ENCODE results near the gene UBE2F.

DNA sequence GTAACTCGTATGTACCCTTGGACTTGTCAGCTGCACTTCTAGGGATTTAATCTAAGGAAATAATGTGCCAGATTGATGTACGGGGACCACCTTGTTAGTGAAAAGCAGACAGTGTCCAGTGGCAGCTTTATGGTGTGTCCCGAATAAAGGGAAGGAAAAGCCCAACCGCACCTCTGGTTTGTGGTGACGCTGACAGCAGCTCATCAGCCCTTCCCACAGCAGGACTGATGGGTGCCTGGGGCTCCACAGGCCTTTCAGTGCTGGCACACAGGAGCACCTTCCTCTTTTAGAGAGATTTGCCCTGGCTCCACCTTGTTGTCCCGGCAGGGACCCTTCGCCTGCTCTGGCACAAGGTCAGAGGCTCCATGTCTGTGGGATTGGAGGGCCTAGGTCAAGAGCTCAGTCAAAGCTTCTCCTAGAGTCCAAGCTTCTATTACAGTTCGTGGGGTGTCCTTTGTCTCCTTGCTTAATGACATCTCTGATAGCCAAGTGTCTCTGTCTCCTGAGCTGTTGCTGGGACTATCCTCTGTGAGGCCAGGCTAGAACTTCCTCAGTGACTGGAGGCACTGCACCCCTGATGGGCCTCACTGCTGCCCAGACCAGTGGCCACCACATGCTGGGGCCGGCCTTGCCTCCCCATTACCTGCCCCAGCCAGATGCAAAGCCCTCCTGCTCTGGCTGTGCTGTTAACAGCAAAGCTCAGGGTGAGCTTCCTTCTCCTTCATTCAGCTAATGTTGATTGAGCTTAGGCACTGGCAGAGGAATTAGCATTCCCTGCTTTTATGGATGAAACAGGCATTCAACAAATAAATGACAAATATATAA, 61.0 kb downstream of the UBE2F start:
- TF ChIP-seq, protein P1, sequence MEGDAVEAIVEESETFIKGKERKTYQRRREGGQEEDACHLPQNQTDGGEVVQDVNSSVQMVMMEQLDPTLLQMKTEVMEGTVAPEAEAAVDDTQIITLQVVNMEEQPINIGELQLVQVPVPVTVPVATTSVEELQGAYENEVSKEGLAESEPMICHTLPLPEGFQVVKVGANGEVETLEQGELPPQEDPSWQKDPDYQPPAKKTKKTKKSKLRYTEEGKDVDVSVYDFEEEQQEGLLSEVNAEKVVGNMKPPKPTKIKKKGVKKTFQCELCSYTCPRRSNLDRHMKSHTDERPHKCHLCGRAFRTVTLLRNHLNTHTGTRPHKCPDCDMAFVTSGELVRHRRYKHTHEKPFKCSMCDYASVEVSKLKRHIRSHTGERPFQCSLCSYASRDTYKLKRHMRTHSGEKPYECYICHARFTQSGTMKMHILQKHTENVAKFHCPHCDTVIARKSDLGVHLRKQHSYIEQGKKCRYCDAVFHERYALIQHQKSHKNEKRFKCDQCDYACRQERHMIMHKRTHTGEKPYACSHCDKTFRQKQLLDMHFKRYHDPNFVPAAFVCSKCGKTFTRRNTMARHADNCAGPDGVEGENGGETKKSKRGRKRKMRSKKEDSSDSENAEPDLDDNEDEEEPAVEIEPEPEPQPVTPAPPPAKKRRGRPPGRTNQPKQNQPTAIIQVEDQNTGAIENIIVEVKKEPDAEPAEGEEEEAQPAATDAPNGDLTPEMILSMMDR (conservative IDR thresholded peaks at IDR 0.05; ENCODE audit: low read length): no peak
- no peak for TF ChIP-seq EZH2phosphoT487 (IDR thresholded peaks at IDR 0.05; ENCODE audit: borderline replicate concordance, low read depth, low read length)
